ENCODE measurements around the gene COL9A1.

DNA sequence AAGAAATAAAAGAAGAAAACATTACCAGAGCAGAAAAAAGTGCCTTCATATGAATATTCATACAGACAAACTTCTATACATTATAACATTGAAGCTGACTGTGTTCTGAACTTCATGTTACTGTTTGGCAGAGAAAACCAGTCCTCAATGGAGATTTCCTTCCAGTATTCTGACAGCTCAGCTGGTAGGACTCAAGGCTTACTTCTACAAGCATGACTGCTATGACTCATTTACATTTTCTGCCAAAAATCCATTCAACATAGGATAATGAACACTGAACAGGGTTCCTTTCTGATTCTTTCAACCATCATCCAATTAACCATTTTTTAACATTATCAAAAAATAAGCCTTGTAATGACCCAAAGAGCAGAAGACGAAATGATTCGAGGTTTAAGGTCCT is 25.4 kb downstream of the COL9A1 start:
- no peak for TF ChIP-seq POLR2AphosphoS5 (IDR thresholded peaks at IDR 0.05)
- TF ChIP-seq, protein P1, sequence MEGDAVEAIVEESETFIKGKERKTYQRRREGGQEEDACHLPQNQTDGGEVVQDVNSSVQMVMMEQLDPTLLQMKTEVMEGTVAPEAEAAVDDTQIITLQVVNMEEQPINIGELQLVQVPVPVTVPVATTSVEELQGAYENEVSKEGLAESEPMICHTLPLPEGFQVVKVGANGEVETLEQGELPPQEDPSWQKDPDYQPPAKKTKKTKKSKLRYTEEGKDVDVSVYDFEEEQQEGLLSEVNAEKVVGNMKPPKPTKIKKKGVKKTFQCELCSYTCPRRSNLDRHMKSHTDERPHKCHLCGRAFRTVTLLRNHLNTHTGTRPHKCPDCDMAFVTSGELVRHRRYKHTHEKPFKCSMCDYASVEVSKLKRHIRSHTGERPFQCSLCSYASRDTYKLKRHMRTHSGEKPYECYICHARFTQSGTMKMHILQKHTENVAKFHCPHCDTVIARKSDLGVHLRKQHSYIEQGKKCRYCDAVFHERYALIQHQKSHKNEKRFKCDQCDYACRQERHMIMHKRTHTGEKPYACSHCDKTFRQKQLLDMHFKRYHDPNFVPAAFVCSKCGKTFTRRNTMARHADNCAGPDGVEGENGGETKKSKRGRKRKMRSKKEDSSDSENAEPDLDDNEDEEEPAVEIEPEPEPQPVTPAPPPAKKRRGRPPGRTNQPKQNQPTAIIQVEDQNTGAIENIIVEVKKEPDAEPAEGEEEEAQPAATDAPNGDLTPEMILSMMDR (IDR thresholded peaks at IDR 0.05): no peak
